Measurements from ENCODE around the gene GPR139. TPM values are rescaled to one million over a fixed set of nuclear protein-coding genes. Genes with fewer than 3 reads are reported as not detected.

The GPR139 gene
- total RNA-seq, 1 experiment from 2014 or later = not detected

DNA sequence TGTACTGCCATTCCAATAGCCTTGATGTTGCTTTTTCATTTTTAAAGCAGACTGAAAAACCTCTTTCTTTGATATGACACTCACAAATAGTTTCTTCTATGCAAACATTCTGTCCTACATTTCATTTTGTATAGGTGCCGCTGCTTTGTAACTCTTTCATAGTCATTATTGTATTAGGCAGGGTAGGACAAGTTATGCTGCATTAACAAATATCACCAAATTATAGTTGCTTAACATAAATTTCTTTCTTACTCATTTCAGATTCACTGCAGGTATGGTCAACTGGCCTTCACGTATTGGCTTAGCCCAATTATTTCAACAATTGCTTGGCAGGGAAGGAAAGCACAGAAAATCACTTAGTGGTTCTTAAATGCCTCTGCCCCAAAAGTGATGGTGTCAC is 70.8 kb downstream of the GPR139 start:
- TF ChIP-seq EZH2 (IDR thresholded peaks at IDR 0.05; ENCODE audit: low read length, unreplicated experiment) (no peak), EZH2phosphoT487 (IDR thresholded peaks at IDR 0.05; ENCODE audit: borderline replicate concordance, low read length) (no peak)
- Histone ChIP-seq H3K27ac (ENCODE audit: low read length) (no peak overlapping the region), H3F3A (ENCODE audit: low read length, unreplicated experiment) (no peaks in the 10 kb centered on the region), H3K27me3 (ENCODE audit: low read length) (no peaks in the 10 kb centered on the region; the same call in 1 of the 2 replicates), H3K9ac (ENCODE audit: low read length) (no peak overlapping the region), H3K4me1 (ENCODE audit: insufficient read depth, low read length) (no peaks in the 10 kb centered on the region), H2AFZ (ENCODE audit: low read length) (no peak overlapping the region), H4K20me1 (ENCODE audit: low read length) (no peaks in the 10 kb centered on the region), H3K4me2 (ENCODE audit: low read length) (no peak overlapping the region), H3K36me3 (ENCODE audit: low read depth, low read length) (no peaks in the 10 kb centered on the region), H3K9me2 (replicated peaks; ENCODE audit: low read length) (no peaks in the 10 kb centered on the region), H3K9me3 (ENCODE audit: low read length) (no peaks in the 10 kb centered on the region), H3K79me2 (ENCODE audit: low read length) (no peaks in the 10 kb centered on the region), H3K4me3 (ENCODE audit: low read length) (no peak overlapping the region)
- DNase-seq (no peak), ATAC-seq (no peak)
- ChIA-PET POLR2A (ENCODE audit: unreplicated experiment) (no interaction called here), CTCF (no interaction called here)
- intact Hi-C loops (cut with micrococcal nuclease) = no loop called here
- BruUV-seq (replicated peaks) = no TSS peak

DNA sequence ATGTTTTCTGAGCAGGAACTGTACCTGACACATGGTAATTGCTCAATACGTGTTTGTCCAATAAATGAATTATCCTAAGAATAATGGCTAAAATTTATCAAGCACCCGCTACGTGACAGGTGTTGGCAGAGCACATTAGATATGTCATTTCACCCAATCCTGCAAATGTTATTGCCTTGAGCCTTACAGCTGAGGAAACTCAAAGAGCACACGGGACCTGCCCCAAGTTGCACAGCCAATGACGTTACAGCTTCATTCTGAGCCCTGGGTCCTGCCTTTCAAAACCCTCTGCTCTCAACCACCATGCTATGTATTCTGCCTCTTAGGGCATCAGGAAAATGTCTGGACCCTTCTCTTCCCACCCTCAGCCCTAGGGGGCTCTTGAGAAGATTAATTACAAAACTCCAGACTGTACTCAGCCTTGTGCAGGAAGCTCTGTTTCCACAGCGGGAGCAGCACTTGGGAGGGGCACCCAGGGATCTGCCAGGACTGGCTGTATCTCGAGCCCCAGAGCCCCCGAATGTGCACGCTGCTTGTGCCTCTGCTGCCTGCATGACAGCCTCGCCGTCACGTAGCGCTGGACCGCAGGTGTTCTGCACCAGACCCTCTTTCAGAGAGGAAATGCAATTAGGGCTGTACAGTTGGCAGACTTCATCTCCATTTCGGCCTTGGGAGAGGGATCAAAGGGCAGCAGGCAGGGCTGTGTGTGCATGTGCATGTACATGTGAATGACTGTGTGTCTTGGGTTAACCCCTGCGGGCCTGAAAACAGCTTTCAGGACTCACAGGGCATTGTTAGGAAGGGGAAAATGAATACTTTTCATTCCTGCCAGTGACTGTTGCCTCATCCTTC is 71.6 kb downstream of the GPR139 start:
- TF ChIP-seq, protein P1, sequence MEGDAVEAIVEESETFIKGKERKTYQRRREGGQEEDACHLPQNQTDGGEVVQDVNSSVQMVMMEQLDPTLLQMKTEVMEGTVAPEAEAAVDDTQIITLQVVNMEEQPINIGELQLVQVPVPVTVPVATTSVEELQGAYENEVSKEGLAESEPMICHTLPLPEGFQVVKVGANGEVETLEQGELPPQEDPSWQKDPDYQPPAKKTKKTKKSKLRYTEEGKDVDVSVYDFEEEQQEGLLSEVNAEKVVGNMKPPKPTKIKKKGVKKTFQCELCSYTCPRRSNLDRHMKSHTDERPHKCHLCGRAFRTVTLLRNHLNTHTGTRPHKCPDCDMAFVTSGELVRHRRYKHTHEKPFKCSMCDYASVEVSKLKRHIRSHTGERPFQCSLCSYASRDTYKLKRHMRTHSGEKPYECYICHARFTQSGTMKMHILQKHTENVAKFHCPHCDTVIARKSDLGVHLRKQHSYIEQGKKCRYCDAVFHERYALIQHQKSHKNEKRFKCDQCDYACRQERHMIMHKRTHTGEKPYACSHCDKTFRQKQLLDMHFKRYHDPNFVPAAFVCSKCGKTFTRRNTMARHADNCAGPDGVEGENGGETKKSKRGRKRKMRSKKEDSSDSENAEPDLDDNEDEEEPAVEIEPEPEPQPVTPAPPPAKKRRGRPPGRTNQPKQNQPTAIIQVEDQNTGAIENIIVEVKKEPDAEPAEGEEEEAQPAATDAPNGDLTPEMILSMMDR (conservative IDR thresholded peaks at IDR 0.05; ENCODE audit: low read depth, low read length) = no peak
- no peak for TF ChIP-seq EZH2 (IDR thresholded peaks at IDR 0.05; ENCODE audit: low read length, unreplicated experiment)
- Histone ChIP-seq H3K36me3 (ENCODE audit: low read depth, low read length) (no peaks in the 10 kb centered on the region), H3K4me1 (ENCODE audit: insufficient read depth, low read length) (no peaks in the 10 kb centered on the region), H3K4me2 (ENCODE audit: low read length) (no peak overlapping the region), H3F3A (ENCODE audit: low read length, unreplicated experiment) (no peaks in the 10 kb centered on the region), H3K9ac (ENCODE audit: low read length) (no peak overlapping the region), H3K9me2 (replicated peaks; ENCODE audit: low read length) (no peaks in the 10 kb centered on the region), H3K9me3 (ENCODE audit: low read length) (no peaks in the 10 kb centered on the region), H2AFZ (ENCODE audit: low read length) (no peak overlapping the region), H4K20me1 (ENCODE audit: low read length) (no peaks in the 10 kb centered on the region), H3K27me3 (ENCODE audit: low read length) (no peaks in the 10 kb centered on the region; the same call in 1 of the 2 replicates), H3K4me3 (ENCODE audit: low read length) (no peak overlapping the region), H3K79me2 (ENCODE audit: low read length) (no peaks in the 10 kb centered on the region), H3K27ac (ENCODE audit: low read length) (no peak overlapping the region)
- ATAC-seq (no peak), DNase-seq (no peak)
- ChIA-PET CTCF (no interaction called here), POLR2A (ENCODE audit: unreplicated experiment) (no interaction called here)
- no TSS peak for BruUV-seq (replicated peaks)
- intact Hi-C loops (cut with micrococcal nuclease) = no loop called here

DNA sequence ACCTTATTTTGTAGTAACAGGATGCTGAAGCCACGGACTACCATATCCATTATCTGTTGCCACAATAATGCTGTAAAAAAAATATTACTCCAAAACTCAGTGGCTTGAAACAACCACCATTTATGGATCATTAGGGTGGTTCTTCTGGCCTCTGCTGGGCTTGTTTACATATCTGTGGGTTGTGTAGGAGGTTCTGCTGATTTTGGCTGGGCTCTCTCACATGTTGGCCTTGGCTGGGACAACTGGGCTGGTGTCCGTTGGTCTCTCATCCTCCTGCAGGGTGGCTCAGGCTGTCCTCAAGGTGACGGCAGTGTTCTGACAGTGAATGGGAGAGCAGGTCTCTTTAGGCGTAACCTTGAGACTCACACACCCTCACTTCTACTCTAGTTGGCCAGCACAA is 76.0 kb downstream of the GPR139 start:
- intact Hi-C loops (cut with micrococcal nuclease) = no loop called here
- Histone ChIP-seq H3K9me3 (ENCODE audit: low read length) (no peaks in the 10 kb centered on the region), H2AFZ (ENCODE audit: low read length) (no peak overlapping the region), H3K9ac (ENCODE audit: low read length) (no peak overlapping the region), H3K36me3 (ENCODE audit: low read depth, low read length) (no peaks in the 10 kb centered on the region), H3K4me3 (ENCODE audit: low read length) (no peak overlapping the region), H3K4me2 (ENCODE audit: low read length) (no peak overlapping the region), H4K20me1 (ENCODE audit: low read length) (no peaks in the 10 kb centered on the region), H3K4me1 (ENCODE audit: insufficient read depth, low read length) (no peaks in the 10 kb centered on the region), H3F3A (ENCODE audit: low read length, unreplicated experiment) (no peaks in the 10 kb centered on the region), H3K79me2 (ENCODE audit: low read length) (no peaks in the 10 kb centered on the region), H3K27me3 (ENCODE audit: low read length) (no peaks in the 10 kb centered on the region; the same call in 1 of the 2 replicates), H3K27ac (ENCODE audit: low read length) (no peak overlapping the region), H3K9me2 (replicated peaks; ENCODE audit: low read length) (no peaks in the 10 kb centered on the region)
- DNase-seq = no peak
- no TSS peak for BruUV-seq (replicated peaks)
- ChIA-PET CTCF (no interaction called here), POLR2A (ENCODE audit: unreplicated experiment) (no interaction called here)
- no peak for TF ChIP-seq EZH2 (IDR thresholded peaks at IDR 0.05; ENCODE audit: low read length, unreplicated experiment)
- TF ChIP-seq, protein P1 (conservative IDR thresholded peaks at IDR 0.05; ENCODE audit: low read depth, low read length) = no peak
- TF ChIP-seq EZH2phosphoT487 (IDR thresholded peaks at IDR 0.05; ENCODE audit: borderline replicate concordance, low read length) = no peak
- no peak for ATAC-seq

Measured in PC-3 (cell line).